Left lobe of liver (tissue), 2 donors: ENCODE measurements around the gene RGS1. TPM values are rescaled to one million over a fixed set of nuclear protein-coding genes. Genes with fewer than 3 reads are reported as not detected.

ENCODE experiments used
- ATAC-seq: fragments of 200-7000 bp; cut with Tn5 transposase; one replicate; pipeline ENCODE4 v1.9.1; 2020; ENCODE audit warnings: mild to moderate bottlenecking, moderate library complexity
- DNase-seq: peaks from one replicate; pipeline ENCODE4 v3.0.0-alpha.2; 2020; ENCODE audit warnings: low spot score
- total RNA-seq: library from RNA; stranded (reverse); gene quantifications from one replicate; pipeline ENCODE4 v1.2.1, GENCODE V29; 2021
- donor health status: DM: no; HTN: no; CAD: no; lungs with moderate emphysema.
- donor health status: DM: no; HTN: yes; CAD: no.

Gene RGS1
- total RNA-seq, 1 donor from 2014 or later = 3.1 TPM

DNA sequence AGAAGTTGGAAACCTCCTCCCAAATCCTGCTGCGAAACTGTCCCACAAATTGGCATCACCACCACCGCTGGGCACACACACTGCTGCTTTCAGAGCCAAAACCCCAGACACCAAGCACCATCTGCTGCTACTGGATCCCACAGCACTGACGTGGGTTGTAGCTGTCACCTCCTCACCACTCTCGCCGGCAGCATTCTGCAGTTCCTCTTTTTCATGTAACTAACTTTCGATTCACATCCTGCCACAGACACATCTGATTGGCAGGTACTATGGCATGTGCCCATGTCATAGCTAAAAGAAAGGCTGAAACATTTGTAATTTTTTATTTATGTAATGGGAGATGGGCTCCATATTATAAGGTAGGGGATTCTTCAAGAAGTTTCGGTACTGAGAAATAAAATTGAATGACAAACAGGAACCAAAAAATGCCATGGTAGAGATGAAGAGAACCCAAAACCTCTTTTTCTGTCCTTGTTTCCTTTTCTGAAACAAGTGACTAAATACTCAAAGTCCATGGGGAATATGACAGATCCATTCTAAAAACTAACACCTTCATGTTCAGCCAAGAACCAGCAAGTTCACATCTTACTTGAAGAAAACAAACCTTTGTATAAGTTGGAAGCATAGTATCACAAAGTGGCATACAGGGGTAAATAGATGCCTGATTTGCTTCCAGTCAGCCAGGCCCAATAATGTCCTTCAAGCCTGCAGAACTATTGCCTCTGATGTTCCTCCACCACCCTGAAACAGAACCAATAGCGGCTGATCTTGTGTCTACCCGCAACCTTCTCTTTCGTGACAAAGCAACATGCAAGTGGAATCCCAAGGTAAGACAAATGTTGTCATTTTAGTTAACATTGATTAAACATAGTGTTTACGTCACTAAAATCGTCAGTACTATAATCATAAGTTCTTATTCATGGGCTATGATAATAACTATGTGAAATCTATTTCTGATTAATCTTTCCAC lies 33.8 kb downstream of the RGS1 start:
- peak; percentile 26 for ATAC-seq
- DNase-seq = peak; percentile 46

DNA sequence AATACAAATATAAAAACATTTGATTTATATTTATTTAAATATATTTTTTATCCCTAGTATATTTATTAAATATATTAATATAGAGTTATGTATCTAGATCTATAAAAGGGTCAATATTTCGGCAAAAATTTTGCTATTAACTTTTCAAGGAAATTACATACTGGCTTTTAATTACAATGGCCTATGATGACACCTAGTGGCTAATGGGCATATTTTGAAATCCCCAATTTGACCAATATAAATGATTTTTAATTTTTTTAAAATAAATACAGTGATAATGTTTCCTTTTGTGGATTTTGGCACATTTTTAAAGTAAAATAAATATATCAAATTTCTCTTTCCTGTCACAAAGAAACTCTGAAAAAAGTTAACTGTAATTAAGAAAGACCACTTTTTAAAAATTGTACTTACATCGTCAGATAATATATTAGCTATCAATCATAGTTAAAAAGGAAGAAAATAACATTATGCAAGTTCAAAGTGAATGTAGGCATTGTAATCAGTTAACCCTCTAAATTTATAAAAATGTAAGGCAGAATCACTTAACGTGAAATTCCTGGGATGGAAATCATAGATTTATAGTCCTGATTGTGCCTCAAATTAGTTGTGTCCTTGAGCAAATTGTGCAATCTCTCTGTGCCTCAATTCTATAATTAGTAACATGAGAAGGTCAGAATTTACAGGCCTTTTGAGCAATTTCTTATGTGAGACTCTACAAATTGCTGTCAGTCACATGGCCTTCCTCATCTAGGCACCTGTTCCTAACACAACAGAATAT lies 34.7 kb downstream of the RGS1 start:
- peak; percentile 32 for ATAC-seq
- no peak for DNase-seq

DNA sequence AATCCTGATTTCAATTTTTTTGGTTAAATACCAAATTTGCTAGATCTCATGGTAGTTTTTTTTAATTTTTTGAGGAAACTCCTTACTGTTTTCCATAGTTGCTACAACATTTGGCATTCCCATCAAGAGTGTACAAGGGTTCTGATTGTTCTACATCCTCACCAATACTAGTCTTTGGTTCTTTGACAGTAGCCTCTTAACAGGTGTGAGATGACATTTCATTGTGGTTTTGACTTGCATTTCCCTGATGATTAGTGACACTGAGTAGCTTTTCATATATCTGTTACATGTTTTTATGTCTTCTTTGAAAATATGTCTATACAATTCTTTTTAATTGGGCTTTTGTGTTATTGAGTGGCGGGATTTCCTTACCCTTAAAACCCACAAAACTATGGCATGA lies 39.5 kb downstream of the RGS1 start:
- DNase-seq (no peak), ATAC-seq (no peak)

DNA sequence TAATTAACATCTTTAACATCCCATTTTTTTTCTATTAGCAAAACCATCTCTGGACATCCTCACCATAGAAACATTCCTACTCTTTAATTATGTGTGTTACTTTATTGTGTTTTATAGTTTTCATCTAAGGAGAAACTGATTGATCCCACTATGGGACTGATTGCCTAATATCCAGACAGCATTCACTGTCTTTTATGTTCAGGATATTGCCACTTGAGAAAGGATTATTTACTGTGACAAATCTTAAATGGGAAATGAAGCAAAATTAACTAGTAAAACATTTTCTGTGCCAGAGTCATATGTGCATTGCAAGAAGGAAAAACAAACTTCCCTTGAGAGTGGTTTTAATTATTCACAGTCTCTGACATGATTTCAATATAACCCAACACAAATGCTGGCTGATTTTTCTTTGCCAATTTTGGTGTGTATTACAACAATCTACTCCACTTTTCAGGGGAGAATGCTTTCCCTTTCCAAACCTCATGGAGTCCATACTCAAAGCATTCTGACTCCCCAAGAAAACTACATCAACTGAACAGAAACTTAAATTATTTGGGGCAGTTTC lies 44.6 kb downstream of the RGS1 start:
- DNase-seq (no peak), ATAC-seq (no peak)

DNA sequence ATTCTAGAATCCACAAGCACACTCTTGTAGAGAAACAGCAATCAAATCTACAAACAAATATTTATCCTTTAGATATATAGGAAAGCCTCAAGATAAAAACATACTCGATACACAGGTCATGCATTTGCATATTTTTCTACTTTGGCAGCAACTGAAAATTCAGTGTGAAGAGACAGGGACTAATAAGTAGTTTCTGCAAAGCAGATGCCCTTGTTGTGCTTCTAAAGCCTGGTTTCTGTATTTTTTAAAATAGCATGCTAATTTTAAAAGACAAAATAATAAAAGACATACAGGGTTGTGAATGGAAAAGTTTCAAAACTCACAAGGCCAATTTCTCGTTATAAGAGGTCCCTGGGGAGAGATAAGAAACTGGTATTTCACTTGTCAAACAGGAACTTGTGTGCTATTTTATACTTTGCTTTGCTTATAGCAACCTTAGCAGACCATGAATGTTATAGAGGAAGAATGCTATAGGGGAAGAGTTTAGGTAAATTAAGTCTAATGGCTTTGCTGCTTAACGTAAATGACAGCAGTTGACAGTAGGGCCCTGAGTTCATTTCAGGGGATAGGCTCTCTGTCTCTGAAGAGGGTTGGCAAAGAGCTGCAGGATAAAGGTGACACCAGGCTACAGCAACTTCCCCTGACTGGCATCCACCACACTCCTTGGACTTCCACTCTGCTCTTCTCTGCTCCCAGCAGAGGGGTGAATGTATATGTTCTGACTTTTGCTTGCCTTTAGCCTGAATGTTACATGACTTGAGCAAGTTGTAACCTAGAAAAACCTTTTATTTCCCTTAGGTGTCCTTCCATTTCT lies 51.0 kb downstream of the RGS1 start:
- no peak for ATAC-seq
- no peak for DNase-seq

DNA sequence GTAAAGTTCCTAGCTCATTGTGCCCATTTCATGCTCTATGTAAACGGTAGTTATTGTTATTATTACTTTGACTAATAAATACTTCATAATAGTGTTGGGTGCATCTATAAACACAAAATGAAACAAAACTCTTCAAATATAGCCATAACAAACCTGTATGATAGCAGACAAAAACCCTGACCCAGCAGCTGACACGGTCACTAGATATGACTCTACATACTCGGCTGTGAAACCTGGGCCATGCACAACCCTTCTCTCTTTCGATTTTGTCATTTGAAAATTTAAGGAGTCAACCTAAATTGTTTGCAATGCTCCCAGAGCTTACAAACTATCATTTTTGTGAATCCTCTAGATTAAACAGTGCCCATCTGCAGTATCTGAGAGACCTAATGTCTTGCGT lies 52.3 kb downstream of the RGS1 start:
- DNase-seq (no peak), ATAC-seq (no peak)

DNA sequence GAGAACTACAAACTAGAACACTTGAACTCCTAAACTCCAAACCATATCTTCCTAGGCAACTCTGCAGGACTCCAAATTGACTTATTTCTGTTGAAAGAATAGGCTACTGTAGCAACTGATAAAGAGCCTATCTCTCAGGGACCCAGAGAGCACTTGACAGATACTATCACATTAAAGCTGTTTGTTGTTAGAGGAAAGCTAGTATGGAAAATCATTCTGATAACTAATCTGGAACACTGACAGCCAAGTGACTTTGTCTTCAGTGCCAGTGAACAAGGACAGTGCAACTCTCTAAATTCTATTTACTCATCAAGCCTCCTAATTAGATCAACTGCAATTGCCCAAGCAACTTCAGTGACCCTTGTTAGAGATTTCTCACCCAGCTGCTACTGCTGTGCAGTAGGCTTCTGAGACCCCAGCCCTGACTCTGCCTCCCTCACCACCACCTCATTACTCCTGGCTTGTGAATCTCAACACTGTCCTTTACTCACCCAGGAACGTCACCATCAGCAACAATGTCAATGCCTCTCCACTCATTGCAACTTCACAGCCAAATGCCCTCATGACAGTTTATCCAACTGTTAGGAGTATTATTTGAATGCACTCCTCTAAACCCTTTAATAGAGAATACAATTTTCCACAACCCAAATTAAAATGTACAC lies 53.0 kb downstream of the RGS1 start:
- ATAC-seq (no peak), DNase-seq (no peak)

DNA sequence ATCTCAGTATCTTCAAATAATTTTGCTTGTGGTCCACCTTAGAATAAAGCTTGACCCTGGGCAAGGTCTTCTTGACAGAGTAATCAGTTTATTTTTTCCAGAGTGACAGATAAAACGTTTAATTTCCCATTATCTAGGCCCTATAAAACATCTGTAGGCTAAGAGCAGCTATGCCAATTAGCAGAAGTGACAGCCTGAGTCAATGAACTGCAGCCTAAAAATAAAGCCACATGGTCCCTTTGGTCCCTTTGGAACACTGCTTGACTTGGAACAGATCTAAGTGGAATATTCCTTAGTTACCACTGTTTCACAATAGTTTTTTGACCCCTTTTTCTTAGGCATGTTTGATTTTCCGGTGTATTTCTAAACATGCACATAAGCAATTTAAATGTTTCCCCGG lies 54.0 kb downstream of the RGS1 start:
- ATAC-seq = peak; percentile 89
- DNase-seq = no peak

Other genes starting within 250 kb of the RGS1 start
- gene RGS13, start 60.4 kb downstream of the RGS1 start, total RNA-seq = not detected
- gene RGS2, start 233.3 kb downstream of the RGS1 start, total RNA-seq = 3.0 TPM